ENCODE measurements around the gene RXRA.

Gene RXRA

DNA sequence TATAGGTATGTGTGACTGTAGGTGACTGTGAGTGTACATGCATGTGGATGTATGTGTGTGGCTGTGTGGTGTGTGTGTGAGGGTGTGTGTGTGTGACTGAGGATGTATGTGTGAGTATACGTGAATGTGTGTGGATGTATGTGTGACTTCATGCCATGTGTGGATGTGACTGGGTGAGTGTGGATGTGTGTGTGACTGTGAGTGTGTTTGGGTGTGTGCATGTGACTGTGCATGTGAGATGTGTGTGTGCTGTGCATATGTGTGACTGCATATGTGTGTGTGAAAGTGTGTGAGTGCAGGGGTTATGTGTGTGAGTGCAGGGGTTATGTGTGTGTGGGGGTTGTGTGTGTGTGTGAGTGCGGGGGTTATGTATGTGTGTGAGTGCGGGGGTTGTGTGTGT lies 42.3 kb downstream of the RXRA start:
- Histone ChIP-seq H3K27ac (peak overlapping the region; percentile 95), H3K79me2 (peaks cover 55% of the 10 kb centered on the region), H3K4me1 (peaks cover 59% of the 10 kb centered on the region), H3K4me2 (ENCODE audit: low read length) (no peak overlapping the region), H2AFZ (no peak overlapping the region), H3K36me3 (ENCODE audit: control insufficient read depth, insufficient read depth, low read length) (no peaks in the 10 kb centered on the region), H3K9me3 (ENCODE audit: control insufficient read depth, low read length) (no peaks in the 10 kb centered on the region), H3K4me3 (ENCODE audit: low read depth, low read length) (no peak overlapping the region), H3K27me3 (ENCODE audit: control insufficient read depth, insufficient read depth, low read length) (no peaks in the 10 kb centered on the region), H3K9ac (no peak overlapping the region)
- TF ChIP-seq, protein P1, sequence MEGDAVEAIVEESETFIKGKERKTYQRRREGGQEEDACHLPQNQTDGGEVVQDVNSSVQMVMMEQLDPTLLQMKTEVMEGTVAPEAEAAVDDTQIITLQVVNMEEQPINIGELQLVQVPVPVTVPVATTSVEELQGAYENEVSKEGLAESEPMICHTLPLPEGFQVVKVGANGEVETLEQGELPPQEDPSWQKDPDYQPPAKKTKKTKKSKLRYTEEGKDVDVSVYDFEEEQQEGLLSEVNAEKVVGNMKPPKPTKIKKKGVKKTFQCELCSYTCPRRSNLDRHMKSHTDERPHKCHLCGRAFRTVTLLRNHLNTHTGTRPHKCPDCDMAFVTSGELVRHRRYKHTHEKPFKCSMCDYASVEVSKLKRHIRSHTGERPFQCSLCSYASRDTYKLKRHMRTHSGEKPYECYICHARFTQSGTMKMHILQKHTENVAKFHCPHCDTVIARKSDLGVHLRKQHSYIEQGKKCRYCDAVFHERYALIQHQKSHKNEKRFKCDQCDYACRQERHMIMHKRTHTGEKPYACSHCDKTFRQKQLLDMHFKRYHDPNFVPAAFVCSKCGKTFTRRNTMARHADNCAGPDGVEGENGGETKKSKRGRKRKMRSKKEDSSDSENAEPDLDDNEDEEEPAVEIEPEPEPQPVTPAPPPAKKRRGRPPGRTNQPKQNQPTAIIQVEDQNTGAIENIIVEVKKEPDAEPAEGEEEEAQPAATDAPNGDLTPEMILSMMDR (IDR thresholded peaks at IDR 0.05), result no peak

DNA sequence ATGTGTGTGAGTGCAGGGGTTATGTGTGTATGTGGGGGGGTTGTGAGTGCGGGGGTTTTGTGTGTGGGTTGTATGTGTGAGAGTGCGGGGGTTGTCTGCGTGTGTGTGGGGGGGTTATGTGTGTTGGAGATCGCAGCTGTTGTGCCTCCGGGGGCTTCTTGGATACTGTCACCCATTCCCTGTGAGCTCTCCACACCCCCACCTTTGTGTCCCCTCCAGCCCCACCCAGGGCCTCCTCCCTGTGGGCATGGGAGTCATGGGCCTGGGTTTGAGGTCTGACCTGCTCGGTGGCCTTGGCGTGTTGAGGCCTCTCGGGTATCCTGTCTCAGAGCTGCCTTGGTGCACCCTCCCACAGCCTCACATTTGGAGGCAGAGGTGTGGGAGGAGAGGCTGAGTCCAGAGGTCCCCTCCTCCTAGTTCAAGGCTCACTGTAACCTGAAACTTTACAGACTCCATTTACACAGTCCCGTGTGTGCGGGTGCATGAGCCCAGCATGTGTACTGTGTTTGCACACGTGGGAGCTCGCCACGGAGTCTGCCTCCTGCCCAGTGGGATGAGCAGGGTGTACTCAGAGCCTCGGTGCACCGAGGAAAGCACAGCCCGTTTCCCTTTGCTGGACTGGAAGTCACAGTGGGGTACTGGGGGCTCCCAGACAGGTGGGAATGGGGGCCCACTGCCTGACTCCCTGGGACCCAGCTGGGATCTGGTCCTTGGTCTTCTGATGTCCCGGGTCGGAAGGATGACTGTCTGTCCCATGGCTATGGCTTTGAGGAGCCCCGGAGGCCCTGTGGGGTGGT lies 43.4 kb downstream of the RXRA start:
- TF ChIP-seq, protein P1 (IDR thresholded peaks at IDR 0.05), result no peak
- no peaks in the 10 kb centered on the region for H3K36me3 ChIP-seq (ENCODE audit: control insufficient read depth, insufficient read depth, low read length)
- H3K9ac ChIP-seq, result no peak overlapping the region
- H3K4me3 ChIP-seq (ENCODE audit: low read depth, low read length), result no peak overlapping the region
- peak overlapping the region; percentile 66 for H3K27ac ChIP-seq
- no peak overlapping the region for H2AFZ ChIP-seq
- peak overlapping the region; percentile 32 for H3K4me2 ChIP-seq (ENCODE audit: low read length)
- H3K27me3 ChIP-seq (ENCODE audit: control insufficient read depth, insufficient read depth, low read length), result no peaks in the 10 kb centered on the region
- H3K9me3 ChIP-seq (ENCODE audit: control insufficient read depth, low read length), result no peaks in the 10 kb centered on the region
- peaks cover 67% of the 10 kb centered on the region for H3K4me1 ChIP-seq
- H3K79me2 ChIP-seq, result peaks cover 62% of the 10 kb centered on the region

DNA sequence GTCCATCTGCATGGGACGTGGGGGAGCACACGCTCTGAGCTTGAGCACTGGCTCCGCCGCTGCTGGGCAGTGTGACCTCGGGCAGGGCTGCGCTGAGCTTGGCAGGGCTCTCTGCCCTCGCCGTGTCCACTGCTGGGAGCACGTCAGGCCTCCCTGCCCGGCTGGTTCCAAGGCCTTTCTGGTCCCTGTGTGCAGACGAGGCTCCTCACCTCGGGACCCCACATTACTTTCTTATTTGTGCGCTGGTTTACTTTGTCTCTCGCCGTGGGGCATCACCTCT lies 43.9 kb downstream of the RXRA start:
- Histone ChIP-seq H3K4me3 (ENCODE audit: low read depth, low read length) (no peak overlapping the region), H2AFZ (no peak overlapping the region), H3K9ac (no peak overlapping the region), H3K27me3 (ENCODE audit: control insufficient read depth, insufficient read depth, low read length) (no peaks in the 10 kb centered on the region), H3K4me1 (peaks cover 67% of the 10 kb centered on the region), H3K4me2 (ENCODE audit: low read length) (peak overlapping the region; percentile 32), H3K27ac (peak overlapping the region; percentile 66), H3K9me3 (ENCODE audit: control insufficient read depth, low read length) (no peaks in the 10 kb centered on the region), H3K79me2 (peaks cover 59% of the 10 kb centered on the region), H3K36me3 (ENCODE audit: control insufficient read depth, insufficient read depth, low read length) (no peaks in the 10 kb centered on the region)
- TF ChIP-seq, protein P1 (IDR thresholded peaks at IDR 0.05), result no peak

DNA sequence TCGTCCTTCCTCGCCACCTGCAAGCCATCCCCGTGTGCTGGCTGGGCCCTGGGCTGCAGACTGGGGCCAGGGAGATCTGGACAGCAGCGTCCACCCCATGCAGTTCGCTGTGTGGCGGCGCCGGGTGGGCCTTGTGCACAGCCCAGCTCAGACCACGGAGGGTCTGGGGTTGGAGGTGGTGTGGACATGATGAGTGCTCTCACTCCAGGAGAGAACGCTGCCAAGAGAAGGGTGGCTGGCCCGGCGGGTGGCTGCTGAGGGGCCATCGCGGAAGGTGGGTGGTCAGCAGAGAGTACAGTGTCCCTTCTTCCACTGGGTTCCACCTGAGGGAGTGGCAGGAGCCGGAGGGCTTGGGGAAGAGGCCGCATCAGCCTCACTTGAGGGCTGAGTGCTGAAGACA lies 44.4 kb downstream of the RXRA start:
- Histone ChIP-seq H3K27me3 (ENCODE audit: control insufficient read depth, insufficient read depth, low read length) (no peaks in the 10 kb centered on the region), H3K27ac (peak overlapping the region; percentile 66), H3K4me1 (peaks cover 65% of the 10 kb centered on the region), H3K79me2 (peaks cover 59% of the 10 kb centered on the region), H3K9me3 (ENCODE audit: control insufficient read depth, low read length) (no peaks in the 10 kb centered on the region), H3K9ac (no peak overlapping the region), H3K36me3 (ENCODE audit: control insufficient read depth, insufficient read depth, low read length) (no peaks in the 10 kb centered on the region), H3K4me3 (ENCODE audit: low read depth, low read length) (no peak overlapping the region), H2AFZ (no peak overlapping the region), H3K4me2 (ENCODE audit: low read length) (no peak overlapping the region)
- TF ChIP-seq, protein P1 (IDR thresholded peaks at IDR 0.05), result no peak

DNA sequence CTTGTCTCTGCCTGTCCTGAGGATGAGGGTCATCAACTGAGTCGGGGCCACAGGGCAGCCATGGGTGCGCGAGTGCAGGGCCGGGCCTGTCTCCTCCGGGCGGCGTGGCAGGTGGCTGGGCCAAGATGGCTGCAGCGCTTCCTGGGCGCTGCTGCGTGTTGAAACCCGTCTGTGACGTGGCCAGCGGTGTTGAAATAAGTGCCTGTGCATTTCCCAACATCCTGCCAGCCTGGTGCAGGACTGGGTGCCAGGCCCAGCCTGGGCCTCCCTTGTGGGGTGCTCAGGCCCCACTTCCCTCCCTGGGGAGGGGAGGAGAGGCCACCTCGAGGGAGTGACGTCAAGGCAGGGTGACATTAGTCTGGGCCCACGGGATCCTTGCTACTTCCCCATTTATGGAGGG lies 45.5 kb downstream of the RXRA start:
- H3K27ac ChIP-seq, result peak overlapping the region; percentile 42
- H3K4me2 ChIP-seq (ENCODE audit: low read length), result no peak overlapping the region
- no peaks in the 10 kb centered on the region for H3K36me3 ChIP-seq (ENCODE audit: control insufficient read depth, insufficient read depth, low read length)
- no peak overlapping the region for H2AFZ ChIP-seq
- H3K4me1 ChIP-seq, result peaks cover 66% of the 10 kb centered on the region
- H3K9me3 ChIP-seq (ENCODE audit: control insufficient read depth, low read length), result no peaks in the 10 kb centered on the region
- peaks cover 59% of the 10 kb centered on the region for H3K79me2 ChIP-seq
- H3K27me3 ChIP-seq (ENCODE audit: control insufficient read depth, insufficient read depth, low read length), result no peaks in the 10 kb centered on the region
- H3K9ac ChIP-seq, result no peak overlapping the region
- TF ChIP-seq, protein P1 (IDR thresholded peaks at IDR 0.05), result no peak
- no peak overlapping the region for H3K4me3 ChIP-seq (ENCODE audit: low read depth, low read length)

Data from parathyroid adenoma (tissue), 2 donors.